ENCODE results near the gene IGFBP5.

IGFBP5 gene

GRCh38 chr2:216695401-216695821 is at the start of gene IGFBP5:
IGFBP5 (minus strand) TSS chr2:216695549; CDS start chr2:216694775, 774 bp downstream.
- peak; percentile 12 for DNase-seq (ENCODE audit: low spot score)

GRCh38 chr2:216743781-216744180 is 48.4 kb upstream of the IGFBP5 start:
- no peak for DNase-seq (ENCODE audit: low spot score)

GRCh38 chr2:216742411-216742810 is 47.1 kb upstream of the IGFBP5 start:
- no peak for DNase-seq (ENCODE audit: low spot score)

GRCh38 chr2:216741223-216741593 is 45.9 kb upstream of the IGFBP5 start:
- no peak for DNase-seq (ENCODE audit: low spot score)

- no peak for DNase-seq (ENCODE audit: low spot score)
Observed at GRCh38 chr2:216740557-216741222, 45.3 kb upstream of the IGFBP5 start.

GRCh38 chr2:216739035-216739434 is 43.7 kb upstream of the IGFBP5 start:
- no peak for DNase-seq (ENCODE audit: low spot score)

GRCh38 chr2:216737676-216738075 is 42.3 kb upstream of the IGFBP5 start:
- no peak for DNase-seq (ENCODE audit: low spot score)

GRCh38 chr2:216736326-216736725 is 41.0 kb upstream of the IGFBP5 start:
- no peak for DNase-seq (ENCODE audit: low spot score)

GRCh38 chr2:216735668-216736067 is 40.3 kb upstream of the IGFBP5 start:
- no peak for DNase-seq (ENCODE audit: low spot score)

GRCh38 chr2:216735086-216735485 is 39.7 kb upstream of the IGFBP5 start:
- no peak for DNase-seq (ENCODE audit: low spot score)

- DNase-seq (ENCODE audit: low spot score), result no peak
Observed at GRCh38 chr2:216733046-216733445, 37.7 kb upstream of the IGFBP5 start.

- DNase-seq (ENCODE audit: low spot score), result no peak
Observed at GRCh38 chr2:216732334-216732733, 37.0 kb upstream of the IGFBP5 start.

GRCh38 chr2:216731465-216731864 is 36.1 kb upstream of the IGFBP5 start:
- no peak for DNase-seq (ENCODE audit: low spot score)

GRCh38 chr2:216730871-216731270 is 35.5 kb upstream of the IGFBP5 start:
- DNase-seq (ENCODE audit: low spot score), result no peak

- no peak for DNase-seq (ENCODE audit: low spot score)
Observed at GRCh38 chr2:216727346-216728122, 32.2 kb upstream of the IGFBP5 start.

GRCh38 chr2:216724190-216724589 is 28.8 kb upstream of the IGFBP5 start:
- DNase-seq (ENCODE audit: low spot score), result no peak

GRCh38 chr2:216721141-216721540 is 25.8 kb upstream of the IGFBP5 start:
- no peak for DNase-seq (ENCODE audit: low spot score)

- no peak for DNase-seq (ENCODE audit: low spot score)
Observed at GRCh38 chr2:216720722-216721121, 25.4 kb upstream of the IGFBP5 start.

- DNase-seq (ENCODE audit: low spot score), result no peak
Observed at GRCh38 chr2:216717907-216718615, 22.7 kb upstream of the IGFBP5 start.

GRCh38 chr2:216717491-216717901 is 22.1 kb upstream of the IGFBP5 start:
- no peak for DNase-seq (ENCODE audit: low spot score)

GRCh38 chr2:216716109-216716508 is 20.8 kb upstream of the IGFBP5 start:
- no peak for DNase-seq (ENCODE audit: low spot score)

- DNase-seq (ENCODE audit: low spot score), result no peak
Observed at GRCh38 chr2:216715402-216715974, 20.1 kb upstream of the IGFBP5 start.

GRCh38 chr2:216714376-216714775 is 19.0 kb upstream of the IGFBP5 start:
- no peak for DNase-seq (ENCODE audit: low spot score)
